ENCODE results near the gene ROMO1. TPM values are rescaled to one million over a fixed set of nuclear protein-coding genes. Genes with fewer than 3 reads are reported as not detected.

The ROMO1 gene
- 100 to 1,000 TPM in 1 of 4 donors, 10 to 100 TPM in 3; 51.3 to 112 (median 65.2) TPM for polyA plus RNA-seq (ENCODE audit: insufficient read length in 4 of 4)

DNA sequence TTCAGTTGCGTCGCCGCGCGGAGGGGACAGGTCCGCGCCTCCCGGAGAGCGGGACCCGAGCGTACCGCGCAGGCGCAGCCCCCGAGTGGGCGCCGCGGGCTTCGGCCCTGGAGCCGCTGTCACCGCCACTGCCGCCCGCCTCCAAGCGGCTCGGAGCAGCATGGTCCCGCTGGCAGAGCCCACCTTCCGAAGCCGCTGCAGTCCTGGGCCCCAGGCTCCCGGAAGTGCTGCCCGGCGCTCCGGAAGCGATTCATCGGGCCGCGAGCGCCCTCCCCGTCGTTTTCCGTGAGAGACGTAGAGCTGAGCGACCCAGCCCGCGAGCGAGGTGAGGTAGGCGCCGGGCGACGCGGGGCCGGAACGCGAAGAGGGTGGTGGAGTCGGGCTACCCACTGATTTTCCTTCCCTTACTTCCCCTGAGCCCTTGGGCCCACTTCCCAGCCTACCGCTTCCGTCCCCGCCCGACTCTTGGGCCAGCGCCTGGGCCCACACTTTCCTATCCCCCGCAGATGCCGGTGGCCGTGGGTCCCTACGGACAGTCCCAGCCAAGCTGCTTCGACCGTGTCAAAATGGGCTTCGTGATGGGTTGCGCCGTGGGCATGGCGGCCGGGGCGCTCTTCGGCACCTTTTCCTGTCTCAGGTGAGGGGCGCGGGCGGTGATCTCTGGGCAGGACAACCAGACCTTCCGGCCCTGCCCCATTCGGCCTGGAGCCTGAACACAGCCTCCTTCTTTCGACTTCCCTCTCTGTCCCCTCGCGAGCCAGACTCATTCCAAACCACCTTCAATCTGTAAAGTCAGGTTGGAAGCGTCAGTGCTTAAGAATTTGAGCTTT is at the start of gene ROMO1, which contains the start of gene NFS1:
TSS of gene ROMO1 (plus strand) at position 279 of the 830 bp plus-strand sequence. CDS start at position 507, 228 bp downstream.
TSS of gene NFS1 (minus strand) at position 226 of the 830 bp plus-strand sequence. CDS start at position 162, 64 bp downstream.
- peak; percentile 68 to 85 (median 76) for DNase-seq (ENCODE audit: low read depth in 4 of 4, low spot score in 3 of 4)

DNA sequence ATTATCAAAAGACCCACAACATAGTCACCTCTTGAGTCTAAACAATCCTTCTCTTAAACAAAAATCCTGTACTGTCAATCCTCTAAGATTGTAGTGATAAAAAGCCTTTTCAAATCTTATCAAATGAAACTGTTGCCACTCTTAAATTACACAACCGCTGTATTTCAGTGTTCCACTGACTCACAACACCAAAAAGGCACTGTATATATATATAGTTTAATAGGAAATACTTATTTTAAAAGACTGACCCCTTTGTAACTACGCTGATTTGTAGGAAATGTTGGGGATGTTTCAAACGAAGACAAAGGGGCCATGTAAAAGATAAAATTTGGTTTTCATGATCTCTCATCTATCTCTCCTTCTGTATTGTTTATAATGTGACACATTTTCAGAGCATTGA is 48.6 kb upstream of the ROMO1 start:
- no peak for DNase-seq (ENCODE audit: low read depth in 4 of 4, low spot score in 3 of 4)

DNA sequence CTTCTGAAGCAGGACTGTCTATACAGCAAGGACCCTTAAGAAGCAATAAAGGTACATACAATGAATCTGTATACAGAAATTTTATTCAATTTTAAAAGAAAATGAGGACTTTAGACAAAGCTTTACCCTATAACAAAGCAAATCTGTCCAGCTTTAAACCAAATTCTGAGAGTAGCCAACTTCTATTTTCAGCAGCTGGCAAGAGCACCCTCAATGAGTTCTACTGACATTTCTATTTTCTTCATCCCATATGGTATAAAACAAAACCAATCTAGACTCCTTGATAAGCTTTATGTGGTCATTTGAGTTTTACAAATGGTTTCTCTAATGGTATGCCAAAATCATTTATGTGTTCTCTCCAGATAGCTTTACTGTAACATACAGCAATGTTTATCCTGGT is 47.2 kb upstream of the ROMO1 start:
- DNase-seq (ENCODE audit: low read depth in 4 of 4, low spot score in 3 of 4): no peak

DNA sequence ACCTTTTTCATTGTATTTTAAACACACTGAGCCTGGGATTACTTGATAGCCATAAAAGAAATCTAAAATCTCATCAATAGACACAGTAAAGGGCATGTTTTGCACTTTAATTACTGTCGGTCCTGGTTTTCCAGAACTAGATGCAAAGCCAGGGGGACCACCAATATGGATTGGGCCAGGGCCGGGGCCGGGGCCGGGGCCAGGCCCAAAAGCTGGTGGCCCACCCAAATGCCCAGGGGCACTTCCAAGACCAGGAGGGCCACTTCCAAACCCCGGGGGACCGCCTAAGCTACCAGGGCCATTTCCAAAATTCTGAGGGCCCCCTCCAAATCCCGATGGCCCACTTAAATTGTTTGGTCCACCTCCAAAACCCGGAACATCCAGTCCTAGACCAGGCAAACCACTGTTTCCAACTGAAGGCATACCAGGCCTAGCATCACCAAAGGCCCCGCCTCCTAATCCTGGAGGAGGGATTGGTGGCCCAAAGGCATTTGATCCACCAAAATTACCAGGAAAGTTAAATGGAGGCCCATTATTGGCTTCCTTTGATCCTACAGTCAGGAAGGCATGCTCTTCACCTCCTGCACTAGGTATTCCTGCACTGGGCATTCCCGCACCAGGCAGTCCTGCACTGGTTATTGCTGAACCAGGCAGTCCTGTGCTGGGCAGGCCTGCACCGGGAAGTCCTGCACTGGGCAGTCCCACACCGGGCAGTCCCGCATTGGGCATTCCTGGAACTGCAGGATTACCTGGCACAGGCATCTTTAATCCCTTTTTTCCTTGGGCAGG is 46.4 kb upstream of the ROMO1 start:
- no peak for DNase-seq (ENCODE audit: low read depth in 4 of 4, low spot score in 3 of 4)

DNA sequence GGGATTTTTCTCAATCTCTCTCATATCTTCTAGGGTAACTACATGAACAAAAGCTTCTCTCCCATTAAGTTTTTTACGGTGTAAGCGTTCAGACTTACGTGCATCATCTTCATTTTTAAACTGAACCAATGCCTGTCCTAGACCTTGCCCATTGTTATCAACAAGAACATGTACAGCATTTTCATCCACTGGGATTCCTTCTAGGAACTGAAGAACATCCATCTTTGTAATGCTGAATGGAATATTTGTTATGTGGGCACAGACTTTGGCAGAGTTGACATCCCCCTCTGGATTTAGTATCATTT is 45.8 kb upstream of the ROMO1 start:
- no peak for DNase-seq (ENCODE audit: low read depth in 4 of 4, low spot score in 3 of 4)

DNA sequence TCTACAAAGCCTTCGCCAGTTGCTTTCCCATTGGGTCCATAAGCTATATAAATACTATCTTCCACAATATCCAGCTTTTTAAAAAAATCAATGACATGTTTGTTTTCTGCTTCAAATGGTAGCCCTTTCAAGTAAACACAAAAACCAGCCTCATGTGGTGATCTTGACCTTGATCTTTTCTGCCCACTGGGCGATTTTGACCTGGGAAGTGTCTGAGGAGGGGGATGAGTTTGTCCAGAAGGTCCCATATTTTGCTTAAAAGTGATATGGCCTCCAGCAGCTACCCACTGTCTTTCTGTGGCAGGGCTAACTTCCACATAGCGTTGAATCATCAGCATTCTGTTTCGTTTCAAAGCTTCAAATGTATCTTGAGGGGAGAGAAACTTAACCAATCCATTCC is 45.3 kb upstream of the ROMO1 start:
- DNase-seq (ENCODE audit: low read depth in 4 of 4, low spot score in 3 of 4): no peak

DNA sequence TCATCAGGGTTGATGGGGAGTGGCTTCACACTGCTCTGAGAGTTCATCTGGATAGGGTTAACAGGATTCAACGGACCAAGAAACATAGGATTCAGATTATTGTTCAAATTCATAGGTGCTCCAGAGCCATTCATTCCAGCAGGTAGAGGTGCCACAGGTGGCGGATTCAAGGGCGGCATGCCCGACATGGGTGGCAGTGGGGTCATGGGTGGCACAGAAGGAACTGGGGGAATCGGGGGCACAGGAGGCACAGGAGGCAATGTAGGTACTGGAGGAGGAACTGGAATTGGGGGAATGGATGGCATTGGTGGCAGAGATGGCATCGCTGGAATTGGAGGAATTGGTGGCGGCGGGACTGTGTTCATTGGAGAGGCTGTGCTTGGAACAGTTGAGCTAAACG is 44.8 kb upstream of the ROMO1 start:
- no peak for DNase-seq (ENCODE audit: low read depth in 4 of 4, low spot score in 3 of 4)

DNA sequence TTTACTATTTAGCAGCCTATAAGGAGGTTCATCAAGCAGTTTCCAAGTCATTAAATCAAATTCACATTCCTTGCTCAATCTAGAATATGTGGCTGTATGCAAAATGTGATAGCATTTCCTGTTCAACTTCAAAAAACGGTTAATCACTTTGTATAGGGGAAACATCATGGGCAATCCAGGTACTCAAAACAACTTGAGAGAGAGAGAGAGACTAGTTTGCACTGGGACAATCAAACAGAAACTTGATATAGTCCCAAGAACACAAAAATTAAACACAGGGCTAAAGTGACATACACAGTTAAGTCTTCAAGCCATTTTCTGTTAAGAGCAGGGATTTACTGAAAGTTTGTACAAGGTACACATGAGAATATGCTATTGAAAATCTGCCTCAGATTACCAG is 41.9 kb upstream of the ROMO1 start:
- DNase-seq (ENCODE audit: low read depth in 4 of 4, low spot score in 3 of 4): no peak

DNA sequence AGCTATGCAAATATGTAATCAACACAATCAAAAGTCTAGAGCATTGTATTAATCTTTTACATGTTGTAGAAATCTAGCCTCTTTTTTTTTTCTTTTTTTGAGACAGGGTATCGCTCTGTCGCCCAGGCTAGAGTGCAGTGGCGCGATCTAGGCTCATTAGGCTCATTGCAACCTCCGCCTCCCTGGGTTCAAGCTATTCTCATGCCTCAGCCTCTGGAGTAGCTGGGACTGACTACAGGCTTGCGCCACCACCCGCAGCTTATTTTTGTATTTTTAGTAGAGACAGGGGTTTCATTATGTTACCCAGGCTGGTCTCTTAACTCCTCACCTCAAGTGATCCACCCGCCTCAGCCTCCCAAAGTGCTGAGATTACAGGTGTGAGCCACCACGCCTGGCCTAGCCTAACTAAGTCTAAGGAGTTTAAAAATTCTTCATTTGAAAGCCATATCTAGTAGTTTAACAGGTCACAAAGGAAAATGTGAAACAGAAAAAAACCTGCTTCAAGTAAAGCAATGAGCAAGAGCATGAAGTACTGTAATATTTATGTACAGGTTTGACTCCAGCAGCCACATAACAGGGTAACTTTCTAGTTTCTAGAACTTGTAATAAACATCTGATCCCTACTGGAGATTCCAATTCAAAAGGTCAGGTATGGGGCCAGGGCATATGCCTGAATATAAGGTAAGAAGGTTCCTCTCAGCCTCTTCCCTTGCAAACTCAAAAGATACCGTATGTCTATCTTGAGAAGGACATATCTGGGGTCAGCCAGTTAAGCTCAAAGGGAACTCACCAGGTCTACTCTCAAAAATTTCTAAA is 38.9 kb upstream of the ROMO1 start:
- DNase-seq (ENCODE audit: low read depth in 4 of 4, low spot score in 3 of 4): no peak

DNA sequence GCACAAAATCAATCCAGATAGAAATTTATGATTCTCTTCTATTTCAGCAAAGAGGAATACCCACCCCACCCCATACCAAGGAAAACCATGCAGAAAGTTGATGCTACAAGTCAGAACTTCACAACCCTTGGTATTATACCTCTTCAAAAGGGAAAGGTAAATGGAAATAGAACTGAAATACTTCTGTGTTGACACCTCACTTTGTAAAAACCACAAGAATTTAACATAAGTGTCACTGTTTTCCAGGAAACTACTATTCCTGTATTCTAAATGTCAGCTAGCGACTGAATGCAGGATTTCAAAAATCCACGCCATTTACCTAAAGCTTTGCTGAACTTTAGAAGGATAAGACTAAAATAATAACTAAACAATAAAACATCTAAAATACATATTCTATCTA is 38.2 kb upstream of the ROMO1 start:
- DNase-seq (ENCODE audit: low read depth in 4 of 4, low spot score in 3 of 4): no peak

DNA sequence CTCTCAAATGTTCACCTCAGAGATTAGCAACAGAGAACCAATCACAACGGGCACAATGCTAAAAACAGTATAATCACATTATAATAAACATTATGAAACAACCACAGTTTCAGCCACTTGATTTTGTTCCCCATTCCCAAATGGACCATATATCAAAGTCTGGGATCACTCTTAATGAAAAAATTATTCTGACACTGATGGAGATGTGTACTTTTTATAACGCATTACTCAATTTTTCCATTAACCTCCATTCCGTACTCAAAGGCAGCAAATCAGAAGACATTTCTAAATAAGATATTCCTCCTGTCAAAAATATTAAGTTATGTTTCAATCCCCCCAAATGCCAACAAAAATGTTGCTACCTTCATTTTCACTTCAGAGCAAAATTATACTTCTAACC is 37.3 kb upstream of the ROMO1 start:
- DNase-seq (ENCODE audit: low read depth in 4 of 4, low spot score in 3 of 4): no peak

DNA sequence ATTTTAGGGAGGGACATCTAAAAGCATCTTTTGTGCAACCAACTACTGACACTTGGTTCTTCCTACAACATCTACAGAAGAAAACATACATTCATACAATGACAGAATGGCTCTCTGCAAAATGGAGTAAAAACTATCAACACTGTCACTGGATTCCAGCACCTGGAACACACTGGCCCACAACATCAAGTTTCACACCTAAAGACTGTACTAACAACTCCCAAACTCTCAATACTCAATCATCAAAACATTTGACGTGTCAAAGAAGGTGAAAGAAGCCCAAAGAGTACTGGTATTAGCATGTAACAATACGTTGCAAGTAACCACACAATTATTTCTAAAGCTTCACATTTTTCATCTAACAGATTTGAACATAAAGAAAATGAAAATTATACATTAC is 36.7 kb upstream of the ROMO1 start:
- DNase-seq (ENCODE audit: low read depth in 4 of 4, low spot score in 3 of 4): no peak

DNA sequence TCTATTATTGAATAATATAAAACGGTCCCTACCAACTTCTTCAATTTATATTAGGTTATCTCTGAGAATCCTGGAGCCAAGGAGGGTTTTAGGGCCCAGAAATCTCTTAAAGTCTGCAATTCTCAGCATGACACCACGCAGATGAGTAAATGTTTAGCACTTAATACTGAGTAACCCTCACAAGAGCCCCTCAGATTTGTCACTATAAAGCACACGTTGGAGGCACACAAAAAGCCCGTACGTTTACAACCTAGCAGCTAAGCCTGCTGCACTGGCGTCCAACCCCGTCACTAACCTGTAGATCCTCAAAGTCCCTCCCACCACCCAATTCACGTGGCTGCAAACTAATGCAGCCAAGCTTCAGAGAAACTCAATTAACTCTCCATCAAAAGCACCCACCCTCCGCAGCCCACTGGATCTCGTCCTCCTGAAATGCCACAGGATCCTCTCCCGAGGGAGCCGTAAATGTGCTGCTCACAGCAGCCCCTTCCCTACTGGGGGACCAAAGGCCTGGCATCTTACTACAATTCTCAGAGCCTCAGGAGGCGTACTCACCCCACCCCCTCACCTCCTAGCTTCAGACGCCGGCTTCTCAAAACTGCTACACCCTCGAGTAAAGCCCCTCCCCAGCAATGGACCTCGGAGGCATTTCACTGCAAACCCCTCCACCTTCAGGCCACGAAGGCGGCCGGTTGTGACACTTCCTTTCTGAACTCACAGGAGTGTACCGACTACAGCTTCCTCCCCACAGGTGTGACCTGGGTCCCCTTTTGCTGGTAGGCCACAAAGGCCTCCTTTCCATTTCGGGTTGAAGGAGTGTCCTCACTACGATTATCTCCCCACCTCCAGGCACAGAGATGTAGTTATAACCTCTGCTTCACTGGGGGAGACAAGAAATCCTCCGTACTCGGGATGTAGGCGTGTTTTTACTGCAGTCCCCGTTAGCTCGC is 35.4 kb upstream of the ROMO1 start:
- DNase-seq (ENCODE audit: low read depth in 4 of 4, low spot score in 3 of 4): peak; percentile 1 to 40 (median 36)

DNA sequence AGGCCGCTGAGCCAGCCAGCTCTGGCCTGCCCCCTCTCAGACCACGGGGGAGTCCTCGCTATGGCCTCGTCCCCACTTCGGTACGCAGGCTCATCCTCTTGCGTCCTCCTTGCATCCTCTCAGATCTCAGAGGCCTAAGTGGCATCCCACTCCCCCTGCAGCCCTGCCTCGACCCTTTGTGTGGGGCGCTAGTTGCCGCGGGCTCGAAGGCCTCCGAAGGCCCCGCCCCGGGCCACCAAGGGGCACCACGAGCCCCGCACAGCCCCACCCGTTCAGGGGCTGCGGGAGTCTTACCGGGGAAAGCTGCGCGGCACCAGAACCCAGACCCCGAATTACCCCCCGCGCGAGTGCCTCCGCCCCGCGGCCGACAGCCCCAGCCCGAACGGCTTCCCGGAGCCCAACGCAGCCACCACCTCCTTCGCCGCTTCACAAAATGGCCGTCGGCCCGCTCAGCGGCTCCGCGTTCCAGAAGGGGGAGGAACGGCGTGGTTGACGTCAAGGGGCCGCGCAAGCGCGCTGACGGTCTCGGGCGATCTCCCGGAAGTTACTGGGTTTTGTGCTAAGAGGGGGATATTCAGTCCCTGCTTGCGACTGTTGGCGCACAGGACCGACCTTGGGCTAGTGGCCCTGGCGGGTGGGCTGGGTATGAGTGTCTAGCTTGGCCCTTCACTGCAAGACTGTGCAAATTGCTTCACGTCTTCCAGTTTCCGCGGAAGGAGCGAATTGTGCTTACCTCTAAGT is 34.6 kb upstream of the ROMO1 start, which contains the start of the genes CPNE1 and RBM12:
TSS of gene CPNE1 (minus strand) at position 435 of the 741 bp plus-strand sequence. CDS start 31,977 bp downstream, outside the sequence.
TSS of gene RBM12 (minus strand) at position 435 of the 741 bp plus-strand sequence. CDS start 9,578 bp downstream, outside the sequence.
- DNase-seq (ENCODE audit: low read depth in 4 of 4, low spot score in 3 of 4): peak; percentile 85 to 93 (median 89)

DNA sequence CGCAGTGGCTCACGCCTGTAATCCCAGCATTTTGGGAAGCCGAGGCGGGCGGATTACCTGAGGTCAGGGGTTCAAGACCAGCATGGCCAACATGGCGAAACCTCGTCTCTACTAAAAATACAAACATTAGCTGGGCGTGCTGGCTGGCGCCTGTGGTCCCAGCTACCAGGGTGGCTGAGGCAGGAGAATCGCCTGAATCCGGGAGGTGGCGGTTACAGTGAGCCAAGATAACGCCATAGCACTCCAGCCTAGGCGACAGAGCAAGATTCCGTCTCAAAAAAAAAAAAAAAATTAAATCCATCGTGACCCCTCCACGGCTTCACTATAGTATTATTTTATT is 33.3 kb upstream of the ROMO1 start:
- no peak for DNase-seq (ENCODE audit: low read depth in 4 of 4, low spot score in 3 of 4)

DNA sequence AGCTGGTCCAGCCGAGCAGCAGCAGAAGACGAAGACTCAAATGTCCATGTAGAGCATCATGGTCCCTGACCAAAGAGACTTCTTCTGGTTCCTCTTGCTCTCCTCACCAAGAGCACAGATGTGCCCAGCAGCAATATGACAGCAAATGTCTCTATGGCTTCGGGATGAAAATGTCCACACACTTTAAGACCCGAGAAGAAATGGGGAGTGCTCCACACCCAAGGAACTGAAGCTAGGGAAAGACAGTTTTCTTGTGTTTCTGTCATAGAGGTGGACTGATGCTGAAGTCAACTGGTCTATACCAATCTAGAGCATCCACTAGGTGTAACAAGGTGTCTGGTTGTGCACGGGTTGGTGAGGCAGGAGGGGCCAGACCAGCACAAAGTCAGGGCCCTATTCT is 30.0 kb upstream of the ROMO1 start:
- no peak for DNase-seq (ENCODE audit: low read depth in 4 of 4, low spot score in 3 of 4)

DNA sequence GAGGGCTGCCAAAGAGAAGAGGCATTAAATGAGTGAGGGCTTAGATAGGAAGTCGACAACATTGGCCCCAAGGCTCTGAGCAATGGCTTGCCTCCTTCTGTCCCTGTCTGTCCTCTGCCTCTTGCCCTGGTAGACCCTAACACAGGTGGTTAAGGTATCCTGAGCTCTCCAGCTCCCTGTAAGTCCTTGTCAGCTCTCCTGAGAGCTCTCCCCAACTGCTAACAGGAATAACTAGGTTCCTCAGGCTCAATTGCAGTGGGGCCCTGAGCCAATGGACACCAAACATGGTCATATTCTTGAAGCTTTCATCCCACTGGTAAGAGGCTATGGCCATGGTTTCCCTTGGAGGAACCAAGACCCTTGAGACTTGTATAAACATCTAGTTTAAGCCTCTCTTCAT is 29.5 kb upstream of the ROMO1 start:
- no peak for DNase-seq (ENCODE audit: low read depth in 4 of 4, low spot score in 3 of 4)

DNA sequence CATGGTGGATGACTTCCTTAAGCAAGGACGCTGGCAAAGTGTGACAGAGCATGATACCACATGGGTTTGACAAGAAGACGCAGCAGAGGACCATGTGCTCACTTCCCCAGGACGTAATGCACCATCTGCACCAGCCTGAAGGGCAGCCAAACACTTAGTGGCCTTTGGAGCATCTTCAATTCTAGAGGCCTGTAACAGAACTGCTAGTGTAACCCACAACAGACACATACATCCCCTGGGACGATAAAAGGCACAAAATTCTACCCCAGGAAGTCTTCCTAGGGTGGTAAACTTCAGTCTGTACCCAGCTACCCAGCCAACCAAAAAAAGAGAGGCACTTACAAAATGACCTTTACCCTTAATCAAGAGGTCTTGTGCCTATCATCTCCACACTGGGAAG is 25.3 kb upstream of the ROMO1 start:
- DNase-seq (ENCODE audit: low read depth in 4 of 4, low spot score in 3 of 4): no peak

DNA sequence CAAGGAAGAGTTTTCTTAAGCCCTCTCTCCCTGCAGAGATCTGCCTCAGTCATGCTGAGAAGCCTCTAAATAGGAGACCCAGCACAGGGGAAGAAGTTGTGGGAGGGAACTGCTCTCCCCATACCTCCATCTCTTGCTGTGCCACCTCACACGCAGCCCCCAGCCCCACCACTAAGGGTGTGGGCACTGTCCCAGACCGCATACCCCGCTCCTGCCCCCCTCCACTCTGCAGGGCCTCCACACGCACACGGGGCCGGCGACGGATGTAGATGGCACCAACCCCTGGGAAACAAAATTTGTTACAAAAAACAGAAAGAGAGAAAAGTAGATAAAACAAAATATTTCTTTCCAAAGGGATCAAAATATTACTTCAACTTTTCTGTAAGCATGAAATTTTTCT is 24.3 kb upstream of the ROMO1 start:
- DNase-seq (ENCODE audit: low read depth in 4 of 4, low spot score in 3 of 4): no peak
